CD4-positive, alpha-beta T cell treated with Interleukin-12 subunit alpha and Interleukin-12 subunit beta, for 1 hour (primary cell): Measurements from ENCODE around the gene ADAMTS17.

Experiments
- DNase-seq: peaks from one replicate; pipeline ENCODE4 v3.0.0-alpha.2; 2020

ADAMTS17 gene

GRCh38 chr15:100123611-100124010 is 218.2 kb downstream of the ADAMTS17 start:
- no peak for DNase-seq

DNA sequence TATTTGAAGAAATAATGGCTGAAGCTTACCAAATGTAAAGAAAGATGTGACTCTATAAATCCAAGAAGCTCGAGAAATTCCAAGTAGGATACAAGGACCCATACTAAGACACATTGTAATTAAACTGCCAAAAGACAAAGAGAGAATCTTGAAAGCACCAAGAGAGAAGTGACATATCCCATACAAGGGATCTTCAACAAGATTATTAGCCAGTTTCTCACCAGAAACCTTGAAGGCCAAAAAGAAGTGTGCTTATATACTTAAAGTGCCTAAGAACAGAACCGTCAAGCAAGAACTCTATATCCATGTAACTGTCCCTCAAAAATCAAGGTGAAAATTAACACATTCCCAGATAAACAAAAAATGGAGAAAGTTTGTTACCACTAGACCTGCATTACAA is 220.5 kb downstream of the ADAMTS17 start:
- DNase-seq, result no peak

DNA sequence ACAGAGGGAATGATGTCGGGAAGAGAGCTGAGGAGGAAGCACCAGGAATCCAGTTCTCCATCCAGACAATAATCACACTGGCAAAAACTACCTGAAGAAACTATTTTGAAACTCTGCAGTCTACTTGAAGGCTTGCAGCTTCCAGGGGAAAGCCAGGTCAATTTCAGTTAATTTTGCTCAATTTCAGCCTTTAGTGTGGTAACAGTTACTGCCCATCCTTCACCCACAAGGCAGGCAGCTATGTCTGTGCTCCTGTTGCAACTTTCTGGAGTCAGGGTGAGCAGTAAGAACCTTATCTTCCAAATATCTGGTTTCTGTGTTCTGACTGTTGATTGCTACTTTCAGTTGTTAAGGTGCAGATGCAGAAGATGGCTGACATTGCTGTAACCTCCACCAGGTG is 221.7 kb downstream of the ADAMTS17 start:
- no peak for DNase-seq

- DNase-seq, result no peak
These were observed 223.2 kb downstream of the ADAMTS17 start for GRCh38 chr15:100118546-100118945.

GRCh38 chr15:100116416-100117190 is 225.2 kb downstream of the ADAMTS17 start:
- no peak for DNase-seq

DNA sequence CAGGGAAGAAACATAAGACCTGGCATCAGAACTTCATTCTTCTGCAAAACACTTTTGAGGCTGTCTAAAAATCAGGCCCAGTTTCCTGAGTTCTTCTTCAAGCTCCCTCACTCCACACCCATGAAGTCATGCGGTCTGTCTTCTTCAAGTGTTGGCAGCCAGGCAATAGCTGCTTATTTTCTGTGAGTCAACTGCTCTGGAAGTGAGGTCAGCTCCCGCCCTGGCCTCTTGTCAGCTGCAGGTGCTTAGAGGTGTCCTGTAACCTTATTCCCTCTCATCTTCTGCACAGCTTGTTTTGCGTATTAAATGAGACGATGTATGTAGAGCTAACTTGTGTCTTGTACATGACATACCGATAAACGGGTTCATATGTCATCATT is 226.1 kb downstream of the ADAMTS17 start:
- DNase-seq, result no peak

DNA sequence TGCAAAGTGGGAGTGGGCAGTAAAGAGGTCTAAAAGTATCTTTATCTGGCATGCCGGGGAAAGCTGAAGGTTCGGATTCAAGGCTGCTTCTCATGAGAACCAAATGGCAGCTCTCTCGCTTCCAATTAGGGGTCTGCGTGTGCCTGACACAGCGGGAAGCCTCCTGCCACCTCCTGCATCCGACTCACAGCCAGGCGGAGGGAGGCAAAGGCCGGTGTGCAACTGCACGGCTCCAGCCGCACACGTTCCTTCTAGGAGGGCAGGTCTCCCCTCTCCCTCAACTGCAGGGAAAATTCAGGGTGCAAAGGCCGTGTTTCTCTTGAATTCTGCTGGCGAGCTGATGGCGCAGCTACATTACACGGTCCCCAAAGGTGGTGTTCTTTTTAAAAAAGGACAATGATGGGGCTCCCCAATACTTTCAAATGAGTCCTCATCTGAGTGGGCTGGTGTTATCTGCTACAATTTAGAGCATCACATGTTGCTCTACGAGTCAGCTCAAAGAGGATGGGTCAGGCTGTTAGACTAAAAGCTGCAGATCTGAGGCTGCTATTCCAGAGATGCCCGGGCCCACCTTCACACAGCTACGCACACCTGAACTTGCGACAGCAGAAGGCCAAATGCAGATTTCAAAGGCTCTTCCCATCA is 226.6 kb downstream of the ADAMTS17 start:
- no peak for DNase-seq

DNA sequence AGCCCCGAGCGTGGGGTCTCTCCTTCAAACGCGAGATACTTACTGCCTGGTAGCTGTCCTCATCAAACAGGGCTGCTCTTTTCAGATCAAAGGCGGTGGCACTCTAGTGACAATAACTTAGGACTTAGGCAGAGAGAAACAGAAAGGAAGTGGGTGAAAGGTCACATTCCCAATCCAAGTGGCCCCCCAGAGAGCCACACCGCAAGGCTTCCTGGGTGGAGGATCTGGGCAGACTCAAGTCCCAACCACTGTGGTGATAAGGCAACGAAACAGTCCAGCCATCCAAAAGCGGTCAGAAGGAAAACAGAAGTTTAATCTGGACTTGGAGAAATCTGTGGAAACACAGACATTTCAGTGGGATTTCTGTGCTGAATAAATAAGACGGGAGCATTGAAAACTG is 227.2 kb downstream of the ADAMTS17 start:
- DNase-seq, result no peak

DNA sequence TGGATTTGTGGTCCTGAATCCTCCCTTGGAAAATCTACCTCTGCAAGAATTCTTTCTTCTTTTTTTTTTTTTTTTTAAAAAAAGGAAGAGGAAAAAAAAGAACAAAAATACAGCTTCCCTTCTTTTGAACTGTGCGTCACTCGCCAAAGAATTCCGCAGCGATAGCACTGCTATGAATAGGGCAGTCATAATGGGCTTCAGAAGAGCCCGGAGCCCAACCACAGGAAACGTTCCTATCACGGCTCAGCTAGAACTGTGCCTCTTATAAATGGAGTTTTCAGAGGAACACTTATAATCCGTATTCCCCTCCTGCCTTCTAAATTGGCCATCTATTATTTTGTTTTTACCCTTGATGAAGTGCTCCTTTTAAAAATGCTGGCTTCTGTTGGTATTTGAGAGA is 227.7 kb downstream of the ADAMTS17 start:
- DNase-seq, result no peak

- DNase-seq, result no peak
These were observed 228.3 kb downstream of the ADAMTS17 start for GRCh38 chr15:100113351-100114080.

GRCh38 chr15:100112636-100113305 is 229.0 kb downstream of the ADAMTS17 start:
- DNase-seq, result no peak

GRCh38 chr15:100112061-100112420 is 229.7 kb downstream of the ADAMTS17 start:
- DNase-seq, result no peak

- peak; percentile 3 for DNase-seq
These were observed 230.4 kb downstream of the ADAMTS17 start for GRCh38 chr15:100111125-100112060.

DNA sequence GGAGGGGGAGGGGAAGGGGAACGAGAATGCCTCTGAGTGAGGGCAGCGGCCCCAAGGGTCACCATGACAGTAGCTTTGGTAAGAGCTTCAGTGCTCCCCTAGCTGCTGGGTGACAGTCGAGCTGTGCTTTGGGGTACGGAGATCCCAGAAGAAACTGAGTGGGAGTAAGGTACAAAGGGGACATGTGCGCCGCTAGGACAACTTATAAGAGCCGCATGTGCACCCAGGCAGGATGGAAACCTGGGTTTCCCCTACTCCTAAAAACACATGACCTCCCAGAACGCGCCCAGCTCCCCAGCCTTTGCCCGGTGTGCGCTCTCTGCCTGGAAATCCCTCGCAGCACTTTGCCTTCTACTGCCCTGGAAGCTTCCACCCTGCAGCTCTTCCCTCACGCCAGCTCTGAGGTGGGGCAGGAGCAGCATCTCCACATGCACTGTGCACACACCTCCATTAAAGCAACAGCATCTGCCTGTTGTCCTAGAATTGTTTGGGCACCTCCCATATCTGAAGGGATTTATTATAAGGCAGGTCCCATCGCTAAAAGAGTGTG is 232.2 kb downstream of the ADAMTS17 start:
- DNase-seq, result no peak

- no peak for DNase-seq
These were observed 232.9 kb downstream of the ADAMTS17 start for GRCh38 chr15:100108846-100109245.

DNA sequence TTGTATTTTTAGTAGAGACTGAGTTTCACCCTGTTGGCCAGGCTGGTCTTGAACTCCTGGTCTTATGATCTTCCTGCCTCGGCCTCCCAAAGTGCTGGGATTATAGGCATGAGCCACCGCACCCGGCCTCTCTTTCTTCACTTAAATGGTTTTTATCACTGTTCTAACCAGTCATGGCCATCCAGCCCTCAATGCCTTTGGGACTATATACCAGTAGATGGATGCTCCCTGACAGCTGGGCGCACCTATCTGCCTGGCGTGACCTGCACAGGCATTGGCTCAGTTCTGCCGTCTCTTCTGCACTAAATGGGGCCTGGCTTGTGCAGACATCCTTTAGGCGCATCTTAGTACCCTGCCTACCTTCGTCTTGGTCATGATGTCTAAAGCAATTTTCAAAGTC is 233.4 kb downstream of the ADAMTS17 start:
- DNase-seq, result no peak

DNA sequence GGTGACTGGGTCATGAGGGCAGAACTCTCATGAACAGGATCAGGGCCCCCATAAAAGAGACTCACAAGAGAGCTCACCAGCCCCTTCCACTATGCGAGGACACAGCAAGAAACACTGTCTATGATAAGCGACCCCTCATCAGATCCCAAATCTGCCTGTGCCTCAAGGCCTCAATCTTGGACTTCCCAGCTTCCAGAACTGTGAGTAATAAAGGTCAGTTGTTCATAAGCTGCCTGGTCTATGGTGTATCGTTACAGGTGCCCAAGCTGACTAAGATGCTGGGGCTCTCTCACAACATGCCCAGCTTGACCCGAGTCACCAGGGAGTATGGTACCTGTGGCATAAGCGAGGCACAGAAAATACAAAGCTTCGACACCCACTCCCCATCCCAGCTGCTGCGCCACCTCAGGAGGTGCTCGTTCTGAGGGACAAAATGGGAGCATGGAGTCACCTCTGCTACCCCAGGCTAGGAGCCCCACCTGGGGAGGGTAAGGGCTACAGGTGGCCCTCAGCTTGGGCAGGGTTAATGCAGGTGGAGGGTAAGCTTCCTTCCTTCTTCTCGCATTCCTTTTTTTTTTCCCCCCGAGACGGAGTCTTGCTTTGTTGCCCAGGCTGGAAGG is 234.1 kb downstream of the ADAMTS17 start:
- no peak for DNase-seq

- DNase-seq, result no peak
These were observed 234.6 kb downstream of the ADAMTS17 start for GRCh38 chr15:100107151-100107550.

- no peak for DNase-seq
These were observed 235.0 kb downstream of the ADAMTS17 start for GRCh38 chr15:100106732-100107131.

DNA sequence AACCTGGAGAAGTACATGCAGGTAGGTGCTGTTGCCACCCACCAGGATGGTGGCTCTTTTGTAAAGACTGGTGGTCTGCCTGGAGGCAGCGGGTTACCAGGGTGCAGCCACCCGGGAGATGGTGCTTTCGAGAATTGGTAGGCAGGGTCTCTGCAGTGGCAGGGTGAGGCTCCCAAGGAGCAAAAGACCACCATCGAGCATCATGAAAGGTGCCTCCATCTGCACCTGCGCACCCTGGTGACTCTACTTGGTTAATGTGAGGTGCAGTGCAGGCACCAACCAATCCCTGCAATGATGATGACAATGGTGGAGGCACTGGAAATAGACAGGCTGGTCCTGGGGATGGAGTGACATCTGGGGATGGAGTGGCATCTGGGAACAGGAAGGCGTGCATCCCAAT is 236.7 kb downstream of the ADAMTS17 start:
- DNase-seq, result no peak

- DNase-seq, result no peak
These were observed 237.5 kb downstream of the ADAMTS17 start for GRCh38 chr15:100104245-100104644.

- no peak for DNase-seq
These were observed 237.9 kb downstream of the ADAMTS17 start for GRCh38 chr15:100103828-100104227.
